Erythroblast (primary cell): ENCODE measurements around the gene FCN3.

Experiments
- GATA1 ChIP-seq: IDR thresholded peaks from 2 replicates; pipeline ENCODE4 v1.6.1; 2011; ENCODE audit warnings: low read depth, mild to moderate bottlenecking, control low read depth, low read length, moderate library complexity
- POLR2A ChIP-seq: IDR thresholded peaks from 2 replicates; pipeline ENCODE4 v1.6.1; 2011; ENCODE audit warnings: mild to moderate bottlenecking, low read length

DNA sequence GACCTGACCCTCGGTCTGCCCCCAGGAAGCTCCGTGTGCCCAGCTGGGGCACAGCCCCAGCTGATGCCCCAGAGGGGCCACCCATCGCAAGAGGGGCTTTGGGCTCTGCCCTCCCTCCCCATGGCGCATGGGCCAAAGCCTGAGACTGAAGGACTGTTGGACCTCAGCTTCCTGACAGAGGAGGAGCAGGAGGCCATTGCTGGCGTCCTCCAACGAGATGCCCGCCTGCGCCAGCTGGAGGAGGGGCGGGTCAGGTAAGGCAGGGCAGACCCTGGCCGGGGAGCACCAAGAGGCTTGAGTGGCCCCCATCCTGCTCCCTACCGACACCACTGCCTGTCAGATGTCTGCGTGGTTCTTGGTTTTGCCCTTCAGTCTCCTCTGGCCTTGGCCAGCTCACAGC is 29.4 kb downstream of the FCN3 start:
- TF ChIP-seq POLR2A (no peak), GATA1 (no peak)
